Omental fat pad (tissue), 4 donors: Measurements from ENCODE around the gene NUP85. TPM values are rescaled to one million over a fixed set of nuclear protein-coding genes. Genes with fewer than 3 reads are reported as not detected.
A peak's percentile ranks its signal among the peaks of the same experiment; 100 is the strongest.

Source experiments
- ATAC-seq: fragments of 150-250 bp; one replicate; pipeline ENCODE4 v1.9.1; 2016; ENCODE audit warnings: mild to moderate bottlenecking, moderate library complexity; ENCODE audit not compliant: low FRiP score
- DNase-seq: peaks from one replicate; pipeline ENCODE4 v3.0.0-alpha.2; 2019; ENCODE audit warnings: low spot score
- CTCF ChIP-seq, 3 donors: fragments of 450-650 bp; IDR thresholded peaks; one replicate each; pipeline ENCODE4 v1.5.1; 2016 to 2017; ENCODE audit warnings: antibody characterized with exemption in 3 of 3, mild to moderate bottlenecking in 3 of 3, moderate library complexity in 2 of 3
- total RNA-seq, 4 donors: library from RNA; depleted of rRNA; stranded (reverse); fragments of >200 nt; gene quantifications; one replicate each; pipeline ENCODE4 v1.1.0, GENCODE V29; 2016

The NUP85 gene
- total RNA-seq, 4 donors from 2014 or later, result 17.4 to 51.2 (median 34.8) TPM

DNA sequence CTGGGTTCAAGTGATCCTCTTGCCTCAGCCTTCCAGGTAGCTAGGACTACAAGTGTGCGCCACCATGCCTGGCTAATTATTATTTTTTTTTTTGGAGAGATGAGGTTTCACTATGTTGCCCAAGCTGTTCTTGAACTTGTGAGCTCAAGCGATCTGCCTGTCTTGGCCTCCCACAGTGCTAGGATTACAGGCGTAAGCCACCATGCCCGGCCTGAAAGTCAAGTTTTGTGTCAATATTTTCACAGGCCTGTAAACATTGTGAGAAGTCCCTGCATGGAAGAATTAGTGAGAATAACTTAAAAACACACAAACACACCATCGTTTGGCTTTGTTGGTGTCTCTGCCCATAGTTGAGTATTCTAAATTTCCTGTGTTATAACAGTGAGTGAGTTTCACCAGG is 22.2 kb downstream of the NUP85 start:
- DNase-seq (no peak), ATAC-seq (no peak)
- no peak for TF ChIP-seq CTCF (IDR thresholded peaks at IDR 0.05)

- no peak for ATAC-seq
- DNase-seq, result no peak
- no peak for TF ChIP-seq CTCF (IDR thresholded peaks at IDR 0.05)
These were observed 22.8 kb downstream of the NUP85 start for GRCh38 chr17:75228305-75228704.

GRCh38 chr17:75228847-75229246 is 23.4 kb downstream of the NUP85 start:
- DNase-seq (no peak), ATAC-seq (peak; percentile 21)
- TF ChIP-seq CTCF (IDR thresholded peaks at IDR 0.05), result no peak

GRCh38 chr17:75231071-75231470 is 25.6 kb downstream of the NUP85 start:
- no peak for ATAC-seq
- TF ChIP-seq CTCF (IDR thresholded peaks at IDR 0.05), result no peak
- DNase-seq, result no peak

GRCh38 chr17:75231741-75232464 is 26.4 kb downstream of the NUP85 start:
- ATAC-seq (no peak), DNase-seq (no peak)
- TF ChIP-seq CTCF (IDR thresholded peaks at IDR 0.05), result no peak

GRCh38 chr17:75232786-75233185 is 27.3 kb downstream of the NUP85 start:
- TF ChIP-seq CTCF (IDR thresholded peaks at IDR 0.05), result no peak
- DNase-seq (no peak), ATAC-seq (no peak)
